IMR-90 (cell line): Measurements from ENCODE around the gene CTCFL. TPM values are rescaled to one million over a fixed set of nuclear protein-coding genes. Genes with fewer than 3 reads are reported as not detected.

ENCODE experiments used
- ATAC-seq: fragments of 200-7000 bp; cut with Tn5 transposase; 2 replicates; pipeline ENCODE4 v1.9.1; 2020; ENCODE audit warnings: low read depth, mild to moderate bottlenecking, moderate library complexity
- BruUV-seq: library from RNA; stranded (reverse); fragments of 400-500 nt; replicated peaks from 2 replicates; lab custom pipeline; 2021; lab: Mats Ljungman, UMichigan
- CTCF ChIA-PET: fragments of 300-600 bp; formaldehyde crosslinking; extraction: SDS; loops from one replicate; lab custom pipeline; 2021; ENCODE audit warnings: antibody characterized with exemption; lab: Yijun Ruan, JAX
- POLR2A ChIA-PET: fragments of 300-600 bp; sonication (Branson Sonifier 250); formaldehyde crosslinking; loops from one replicate; lab custom pipeline; 2022; ENCODE audit warnings: antibody characterized with exemption; ENCODE audit not compliant: unreplicated experiment; lab: Charles Lee
- DNase-seq: peaks from one replicate; pipeline ENCODE4 v3.0.0; 2013
- H2AFZ ChIP-seq: replicated peaks from 2 replicates; pipeline ENCODE3; 2013; ENCODE audit warnings: low read length, mild to moderate bottlenecking; ENCODE audit not compliant: poor library complexity
- H2AK5ac ChIP-seq: 2 replicates; pipeline ENCODE4 v1.6.1; 2013; ENCODE audit warnings: low read depth, low read length, inconsistent platforms
- H2AK9ac ChIP-seq: replicated peaks from 2 replicates; pipeline ENCODE3; 2013; ENCODE audit warnings: mild to moderate bottlenecking, low read depth, low read length, moderate library complexity; ENCODE audit not compliant: poor library complexity
- H2BK120ac ChIP-seq: 2 replicates; pipeline ENCODE4 v1.6.1; 2013; ENCODE audit warnings: low read depth, low read length, inconsistent platforms
- H2BK15ac ChIP-seq: 3 replicates; pipeline ENCODE4 v1.6.1; 2013; ENCODE audit warnings: low read depth, low read length, inconsistent platforms
- H2BK20ac ChIP-seq: 2 replicates; pipeline ENCODE4 v1.6.1; 2013; ENCODE audit warnings: low read depth, mild to moderate bottlenecking, inconsistent platforms, low read length, moderate library complexity
- H2BK5ac ChIP-seq: 2 replicates; pipeline ENCODE4 v1.6.1; 2013; ENCODE audit warnings: mild to moderate bottlenecking, low read depth, low read length, inconsistent platforms; ENCODE audit not compliant: poor library complexity, severe bottlenecking
- H3K14ac ChIP-seq: replicated peaks from 2 replicates; pipeline ENCODE4 v1.6.1; 2013; ENCODE audit warnings: low read depth, low read length, inconsistent platforms
- H3K18ac ChIP-seq: 2 replicates; pipeline ENCODE4 v1.6.1; 2013; ENCODE audit warnings: low read depth, low read length, control low read depth
- H3K23ac ChIP-seq: 2 replicates; pipeline ENCODE4 v1.6.1; 2013; ENCODE audit warnings: low read depth, low read length, inconsistent platforms
- H3K27ac ChIP-seq: 2 replicates; pipeline ENCODE4 v1.5.1; 2013; ENCODE audit warnings: mild to moderate bottlenecking, control low read depth, low read length; ENCODE audit not compliant: insufficient read depth
- H3K27me3 ChIP-seq: 2 replicates; pipeline ENCODE4 v1.6.1; 2013; ENCODE audit warnings: low read length; ENCODE audit not compliant: control insufficient read depth, insufficient read depth
- H3K36me3 ChIP-seq: 2 replicates; pipeline ENCODE4 v1.6.1; 2013; ENCODE audit warnings: low read length, mixed read lengths; ENCODE audit not compliant: control insufficient read depth, insufficient read depth
- H3K4ac ChIP-seq: 2 replicates; pipeline ENCODE4 v1.6.1; 2013; ENCODE audit warnings: low read depth, low read length, inconsistent platforms
- H3K4me1 ChIP-seq: 2 replicates; pipeline ENCODE4 v1.6.1; 2013; ENCODE audit warnings: low read length, mixed read lengths; ENCODE audit not compliant: control insufficient read depth, insufficient read depth
- H3K4me2 ChIP-seq: 2 replicates; pipeline ENCODE4 v1.6.1; 2013; ENCODE audit warnings: low read depth, mild to moderate bottlenecking, control low read depth, low read length, moderate library complexity
- H3K4me3 ChIP-seq: 2 replicates; pipeline ENCODE4 v1.5.1; 2013; ENCODE audit warnings: low read depth, mild to moderate bottlenecking, control low read depth, low read length, moderate library complexity; ENCODE audit not compliant: insufficient read depth
- H3K56ac ChIP-seq: 2 replicates; pipeline ENCODE4 v1.6.1; 2013; ENCODE audit warnings: low read length, inconsistent platforms; ENCODE audit not compliant: insufficient read depth; ENCODE audit errors: extremely low read depth
- H3K79me1 ChIP-seq, 2 experiments: 2 replicates each; pipeline ENCODE4 v1.6.1; 2013; ENCODE audit warnings: low read length in 2 of 2, inconsistent platforms in 1 of 2, low read depth in 1 of 2
- H3K9ac ChIP-seq: 2 replicates; pipeline ENCODE4 v1.6.1; 2013; ENCODE audit warnings: low read depth, low read length, control low read depth
- H3K9me1 ChIP-seq: 2 replicates; pipeline ENCODE4 v1.6.1; 2013; ENCODE audit warnings: low read length, inconsistent platforms; ENCODE audit not compliant: insufficient read depth
- H3K9me3 ChIP-seq: 2 replicates; pipeline ENCODE4 v1.6.1; 2013; ENCODE audit warnings: low read length; ENCODE audit not compliant: control insufficient read depth, insufficient read depth
- H4K20me1 ChIP-seq: 2 replicates; pipeline ENCODE4 v1.6.1; 2013; ENCODE audit warnings: low read length, inconsistent platforms; ENCODE audit not compliant: insufficient read depth
- H4K5ac ChIP-seq: 2 replicates; pipeline ENCODE4 v1.6.1; 2013; ENCODE audit warnings: mild to moderate bottlenecking, low read depth, low read length, control low read depth
- H4K8ac ChIP-seq, 2 experiments: 2 replicates each; pipeline ENCODE4 v1.6.1; 2013; ENCODE audit warnings: low read depth in 2 of 2, low read length in 2 of 2, control low read depth in 1 of 2, inconsistent platforms in 1 of 2
- H4K91ac ChIP-seq: 2 replicates; pipeline ENCODE4 v1.6.1; 2013; ENCODE audit warnings: low read depth, low read length, inconsistent platforms; ENCODE audit not compliant: insufficient read depth
- BHLHE40 ChIP-seq: fragments of 150-350 bp; IDR thresholded peaks from 2 replicates; pipeline ENCODE4 v1.6.1; 2016; ENCODE audit warnings: mild to moderate bottlenecking, low read depth, low read length
- CEBPB ChIP-seq: IDR thresholded peaks from 2 replicates; pipeline ENCODE4 v1.6.1; 2012; ENCODE audit warnings: low read depth, low read length, improper control_type of control experiment
- CHD1 ChIP-seq: IDR thresholded peaks from 2 replicates; pipeline ENCODE4 v1.6.1; 2012; ENCODE audit warnings: low read depth, low read length, improper control_type of control experiment
- MAFK ChIP-seq: IDR thresholded peaks from 2 replicates; pipeline ENCODE4 v1.6.1; 2012; ENCODE audit warnings: low read depth, low read length, improper control_type of control experiment
- MXI1 ChIP-seq: IDR thresholded peaks from 2 replicates; pipeline ENCODE4 v1.6.1; 2012; ENCODE audit warnings: low read depth, mild to moderate bottlenecking, low read length, moderate library complexity, borderline replicate concordance
- NFE2L2 ChIP-seq: fragments of 150-350 bp; IDR thresholded peaks from 2 replicates; pipeline ENCODE4 v1.6.1; 2016; ENCODE audit warnings: low read depth, mild to moderate bottlenecking, low read length
- RAD21 ChIP-seq: IDR thresholded peaks from 2 replicates; pipeline ENCODE4 v1.6.1; 2012; ENCODE audit warnings: low read length, improper control_type of control experiment
- USF2 ChIP-seq: fragments of 150-350 bp; IDR thresholded peaks from 2 replicates; pipeline ENCODE4 v1.6.1; 2017; ENCODE audit warnings: mild to moderate bottlenecking, antibody characterized with exemption, low read length, low read depth
- WGBS, 2 experiments: methylation state at CpG; one replicate each; pipeline versions ENCODE4 v1.1.5 to v1.1.7; 2013; ENCODE audit warnings: missing lambda C conversion rate in 2 of 2; ENCODE audit not compliant: insufficient read length in 1 of 2; ENCODE audit errors: extremely low coverage in 2 of 2; 5-methylcytosine and 5-hydroxymethylcytosine counted together
- dilution Hi-C: fragments of 300-500 bp; cut with HindIII; formaldehyde crosslinking; loops from one replicate; pipeline ENCODE4 v1.14.3; 2018; ENCODE audit warnings: low sequenced_read_pairs; ENCODE audit not compliant: unreplicated experiment
- in situ Hi-C: fragments of 300-500 bp; cut with MboI; formaldehyde crosslinking; loops from 3 replicates; pipeline ENCODE4 v1.14.3; 2019; ENCODE audit warnings: low sequenced_read_pairs, inconsistent platforms, mixed read lengths
- intact Hi-C: fragments of 100-400 bp; cut with micrococcal nuclease; formaldehyde crosslinking; loops from 2 replicates; pipeline ENCODE4 v1.10.0; 2022
- polyA plus RNA-seq, 3 experiments: library from polyadenylated mRNA; depleted of rRNA; stranded (reverse); fragments of >200 nt; gene quantifications; 2 replicates each; pipeline ENCODE4 v1.2.3, GENCODE V29; 2012; ENCODE audit warnings: low replicate concordance in 1 of 3
- total RNA-seq: library from RNA; depleted of rRNA; stranded (reverse); fragments of >200 nt; gene quantifications from 2 replicates; pipeline ENCODE4 v1.2.3, GENCODE V29; 2012

CTCFL gene
- total and polyA plus RNA-seq, 2 of the 4 experiments (the other 2 are of a cell fraction) = not detected

- CTCF ChIA-PET = no interaction called here
Measured at GRCh38 chr20:57461726-57462125, 63.2 kb downstream of the CTCFL start.

More at GRCh38 chr20:57461726-57462125, 63.2 kb downstream of the CTCFL start:
- no peak overlapping the region for H2BK20ac ChIP-seq
- intact Hi-C loops (no loop called here), in situ Hi-C loops (no loop called here), dilution Hi-C loops (no loop called here)
- H2BK15ac ChIP-seq = no peak overlapping the region
- no peak for ATAC-seq
- no peak overlapping the region for H4K8ac ChIP-seq
- H3K9me1 ChIP-seq = no peaks in the 10 kb centered on the region
- no peak overlapping the region for H3K9ac ChIP-seq
- no peak overlapping the region for H2BK120ac ChIP-seq
- H3K79me1 ChIP-seq = no peaks in the 10 kb centered on the region
- H3K36me3 ChIP-seq = no peaks in the 10 kb centered on the region
- H3K4me2 ChIP-seq = no peak overlapping the region
- no peak overlapping the region for H3K14ac ChIP-seq
- H2BK5ac ChIP-seq = no peak overlapping the region
- no peak overlapping the region for H3K23ac ChIP-seq
- no peak overlapping the region for H3K4me3 ChIP-seq
- H2AFZ ChIP-seq = no peak overlapping the region
- H3K9me3 ChIP-seq = peaks cover 3% of the 10 kb centered on the region; the same call in 1 of the 2 replicates
- no peak overlapping the region for H3K4ac ChIP-seq
- H4K5ac ChIP-seq = no peak overlapping the region
- no peak overlapping the region for H3K27ac ChIP-seq
- peaks cover 22% of the 10 kb centered on the region for H3K27me3 ChIP-seq
- H3K18ac ChIP-seq = no peak overlapping the region
- no peaks in the 10 kb centered on the region for H3K4me1 ChIP-seq
- DNase-seq = no peak
- H2AK5ac ChIP-seq = no peak overlapping the region
- TF ChIP-seq USF2 (no peak), CHD1 (no peak), MXI1 (no peak), BHLHE40 (no peak), MAFK (no peak), CEBPB (no peak), RAD21 (no peak), NFE2L2 (no peak)
- POLR2A ChIA-PET = no interaction called here
- no peak overlapping the region for H4K91ac ChIP-seq
- 51% methylated on average over 2 of the region's 7 CpGs; no CpG with 5 or more reads in 1 of the 2 experiments for WGBS, 2 experiments
- no TSS peak for BruUV-seq
- no peak overlapping the region for H3K56ac ChIP-seq
- H4K20me1 ChIP-seq = no peaks in the 10 kb centered on the region
- H2AK9ac ChIP-seq = no peak overlapping the region
